Adipocyte (in vitro differentiated cells): ENCODE measurements around the gene DOK7.

Source experiments
- DNase-seq: peaks from one replicate; pipeline ENCODE4 v3.0.0-alpha.2; 2015; ENCODE audit warnings: low read depth
- H3K27me3 ChIP-seq: replicated peaks from 2 replicates; pipeline ENCODE4 v1.7.0; 2013; ENCODE audit warnings: mild to moderate bottlenecking, low read length, moderate library complexity; ENCODE audit not compliant: control insufficient read depth, insufficient read depth
- H3K36me3 ChIP-seq: 2 replicates; pipeline ENCODE4 v1.7.0; 2013; ENCODE audit warnings: low read length, mild to moderate bottlenecking, moderate library complexity; ENCODE audit not compliant: control insufficient read depth, insufficient read depth, severe bottlenecking
- H3K4me1 ChIP-seq: 2 replicates; pipeline ENCODE4 v1.7.0; 2013; ENCODE audit warnings: mild to moderate bottlenecking, low read length, moderate library complexity; ENCODE audit not compliant: control insufficient read depth, insufficient read depth
- H3K4me3 ChIP-seq: 2 replicates; pipeline ENCODE4 v1.7.0; 2013; ENCODE audit warnings: mild to moderate bottlenecking, low read length, moderate library complexity
- H3K9ac ChIP-seq: 2 replicates; pipeline ENCODE4 v1.7.0; 2013; ENCODE audit warnings: mild to moderate bottlenecking, low read length, moderate library complexity
- H3K9me3 ChIP-seq: 2 replicates; pipeline ENCODE4 v1.7.0; 2013; ENCODE audit warnings: mild to moderate bottlenecking, low read length, moderate library complexity; ENCODE audit not compliant: control insufficient read depth

Gene DOK7

DNA sequence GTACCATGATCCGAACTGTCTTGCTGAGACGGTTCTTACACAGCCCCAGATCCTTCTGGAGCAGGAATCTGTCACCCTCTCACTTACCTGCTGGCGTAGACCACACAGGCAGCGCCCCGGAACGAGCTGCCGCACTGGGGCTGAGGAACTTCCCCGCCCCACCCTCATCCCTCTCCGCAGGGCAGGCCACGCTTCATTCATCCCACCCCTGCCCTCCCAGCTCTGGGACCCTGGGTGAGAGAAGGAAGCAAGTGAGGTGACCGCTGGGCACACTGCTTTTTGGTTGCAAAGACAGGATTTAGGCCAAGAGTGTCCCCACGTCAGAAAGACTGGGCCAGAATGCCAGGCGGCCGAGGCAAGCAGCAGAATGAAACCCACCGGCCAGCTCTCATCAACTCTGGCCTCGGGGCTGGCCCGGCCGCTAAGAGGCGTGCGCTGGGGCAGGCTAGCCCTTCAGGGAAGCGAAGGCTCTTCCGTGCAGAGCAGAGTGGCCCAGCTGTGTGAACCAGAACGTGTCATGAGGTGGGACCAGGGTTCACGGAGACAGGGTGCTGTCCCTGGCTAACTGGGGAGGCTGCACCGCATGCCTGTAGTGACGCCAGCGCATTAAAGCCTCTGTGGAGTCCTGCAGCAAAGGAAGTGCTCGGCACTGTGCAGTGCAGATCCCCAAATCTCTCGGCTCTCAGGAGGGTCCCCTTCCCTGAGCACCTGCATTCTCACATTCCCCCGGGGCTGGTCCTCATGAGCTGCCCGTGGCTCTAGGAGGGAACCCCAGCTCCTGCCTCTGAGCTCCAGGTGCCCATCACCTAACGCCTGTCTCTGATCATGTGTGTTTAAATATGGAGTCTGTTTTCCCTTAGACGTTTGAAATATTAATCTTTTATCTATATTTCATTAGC, 62.7 kb downstream of the DOK7 start:
- Histone ChIP-seq H3K9ac (no peak overlapping the region), H3K9me3 (no peaks in the 10 kb centered on the region), H3K36me3 (peaks cover 32% of the 10 kb centered on the region), H3K4me3 (no peak overlapping the region), H3K27me3 (no peaks in the 10 kb centered on the region), H3K4me1 (peaks cover 17% of the 10 kb centered on the region)
- no peak for DNase-seq

DNA sequence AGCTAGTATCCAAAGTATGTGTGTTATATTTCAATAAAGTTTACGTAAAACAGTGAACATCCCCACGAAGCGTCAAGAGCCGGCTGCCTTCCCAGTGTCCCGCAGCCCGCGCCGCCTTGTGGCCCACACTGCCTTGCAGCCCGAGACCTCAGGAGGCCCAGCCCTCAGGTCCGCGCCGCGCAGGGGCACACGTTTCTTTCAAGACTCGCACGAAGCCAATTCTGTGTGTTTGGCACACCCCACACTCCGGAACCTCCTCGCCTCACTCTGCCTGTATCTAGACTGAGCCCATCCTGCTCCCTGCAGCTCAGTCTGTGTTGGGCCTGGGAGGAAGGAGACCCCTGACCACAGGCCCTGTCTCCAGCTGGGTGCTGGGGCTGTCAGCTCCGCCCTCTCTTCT, 63.4 kb downstream of the DOK7 start:
- peaks cover 28% of the 10 kb centered on the region for H3K36me3 ChIP-seq
- H3K27me3 ChIP-seq, result no peaks in the 10 kb centered on the region
- no peak for DNase-seq

DNA sequence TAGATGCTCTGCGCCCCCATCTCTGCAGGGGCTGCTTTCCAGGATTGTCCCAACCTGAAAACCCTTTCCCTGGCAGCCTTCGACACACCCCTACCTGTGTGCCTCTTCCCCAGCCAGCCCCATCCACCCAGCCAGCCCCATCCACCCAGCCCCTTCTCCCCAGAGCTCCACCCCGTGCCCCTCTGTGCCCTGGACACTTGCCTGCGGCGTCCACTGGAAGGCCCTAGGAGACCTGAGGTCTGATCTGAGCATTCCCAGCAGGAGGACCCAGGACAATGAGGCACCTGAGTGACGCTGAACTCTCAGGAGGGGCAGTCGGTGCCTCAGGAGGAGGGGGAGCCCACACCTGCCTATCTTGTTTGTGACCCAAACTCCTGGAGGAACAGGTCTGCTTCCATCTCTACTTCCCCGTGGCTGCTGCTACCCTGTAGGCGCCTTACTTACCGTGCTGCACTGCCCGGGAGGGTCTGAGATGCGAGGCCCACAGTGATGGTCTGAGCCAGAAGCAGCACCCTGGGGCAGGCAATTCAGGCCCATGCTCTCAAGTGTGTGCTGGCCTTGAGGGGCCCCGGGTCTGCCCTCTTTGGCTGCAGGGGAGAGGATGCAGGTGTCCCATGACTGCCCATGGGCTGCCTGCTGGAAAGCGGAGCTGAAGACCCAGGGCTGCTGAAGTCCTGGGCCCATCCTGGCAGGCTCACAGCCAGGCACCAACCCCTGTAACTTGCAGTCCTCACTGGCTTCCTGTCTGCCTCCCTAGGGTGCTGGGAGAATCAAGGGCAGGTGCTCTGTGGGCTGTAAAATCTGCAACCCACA, 64.2 kb downstream of the DOK7 start:
- H3K4me3 ChIP-seq, result no peak overlapping the region
- H3K9me3 ChIP-seq, result no peaks in the 10 kb centered on the region
- peaks cover 25% of the 10 kb centered on the region for H3K36me3 ChIP-seq
- H3K4me1 ChIP-seq, result peaks cover 25% of the 10 kb centered on the region
- no peak overlapping the region for H3K9ac ChIP-seq
- no peaks in the 10 kb centered on the region for H3K27me3 ChIP-seq
- DNase-seq, result no peak

More for the DNA sequence above, 63.4 kb downstream of the DOK7 start:
- Histone ChIP-seq H3K9ac (no peak overlapping the region), H3K4me1 (peaks cover 24% of the 10 kb centered on the region), H3K4me3 (no peak overlapping the region), H3K9me3 (no peaks in the 10 kb centered on the region)

DNA sequence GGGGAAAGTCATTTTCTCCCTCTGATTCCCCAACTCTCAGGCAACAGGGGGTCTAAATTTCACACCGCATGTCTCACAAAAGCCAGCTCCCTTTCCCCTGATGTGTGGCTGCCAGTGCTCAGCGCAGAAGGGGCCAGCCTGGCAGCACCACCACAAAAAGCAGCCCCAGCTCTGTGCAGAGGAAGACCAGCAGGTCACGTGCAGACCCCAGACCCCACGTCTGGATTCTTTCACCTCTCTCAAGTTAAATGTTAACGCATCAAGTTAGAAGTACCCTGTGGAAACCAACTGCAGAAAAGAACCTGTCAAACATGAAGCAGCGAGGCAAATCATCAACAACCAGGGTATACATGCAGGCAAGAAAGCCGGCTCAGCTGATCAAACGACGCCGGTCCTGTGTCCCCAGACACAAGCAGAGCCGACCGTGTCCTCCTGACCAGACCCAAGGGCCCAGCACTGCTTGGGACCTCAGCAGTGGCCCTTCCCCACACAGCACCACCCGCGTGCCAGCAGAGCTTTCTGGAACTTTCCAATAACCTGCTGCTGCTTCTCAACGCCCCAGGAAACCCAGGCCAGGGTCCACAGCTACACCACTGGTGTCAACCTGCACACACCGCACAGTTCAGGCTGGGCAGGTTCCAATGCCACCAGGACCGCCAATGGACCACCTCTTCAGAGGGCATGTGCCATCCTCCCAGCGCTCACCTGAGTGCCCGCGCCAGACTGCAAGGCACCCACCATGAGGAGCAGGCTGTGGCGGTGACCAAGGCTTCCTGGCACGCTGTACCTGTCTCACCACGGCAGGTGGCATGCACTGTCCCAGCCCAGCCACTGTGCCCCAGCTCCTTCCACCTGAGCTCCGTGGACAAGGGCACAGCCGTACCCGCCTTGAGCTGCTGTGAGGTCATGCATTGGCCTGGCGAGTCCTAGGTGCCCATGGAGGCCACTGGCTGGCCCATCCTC, 65.1 kb downstream of the DOK7 start:
- DNase-seq, result no peak
- Histone ChIP-seq H3K9me3 (no peaks in the 10 kb centered on the region), H3K4me3 (no peak overlapping the region), H3K36me3 (peaks cover 18% of the 10 kb centered on the region), H3K9ac (no peak overlapping the region), H3K4me1 (peaks cover 31% of the 10 kb centered on the region), H3K27me3 (no peaks in the 10 kb centered on the region)

DNA sequence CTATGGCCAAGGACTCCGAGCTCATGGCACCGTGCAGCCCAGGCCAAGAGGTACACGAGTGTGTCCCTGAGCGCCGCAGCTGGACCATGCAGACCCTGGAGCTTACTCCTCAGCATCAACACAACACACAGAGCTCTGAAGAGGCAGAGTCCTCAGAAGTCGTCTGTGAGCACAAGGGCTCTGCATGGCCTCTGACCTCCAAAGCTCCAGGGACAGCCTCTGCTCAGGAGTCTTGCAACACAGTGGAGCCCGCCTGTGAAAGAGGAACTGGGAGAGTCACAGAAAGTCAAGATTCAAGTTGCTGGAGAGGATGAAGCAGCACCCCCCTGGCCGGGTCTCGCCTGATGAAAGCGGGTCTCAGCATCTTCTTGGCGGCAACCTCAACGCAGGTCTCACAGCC, 66.3 kb downstream of the DOK7 start:
- H3K27me3 ChIP-seq, result peaks cover 7% of the 10 kb centered on the region
- peaks cover 31% of the 10 kb centered on the region for H3K4me1 ChIP-seq
- H3K9ac ChIP-seq, result no peak overlapping the region
- H3K4me3 ChIP-seq, result no peak overlapping the region
- peak; percentile 15 for DNase-seq
- H3K36me3 ChIP-seq, result peaks cover 9% of the 10 kb centered on the region
- H3K9me3 ChIP-seq, result no peaks in the 10 kb centered on the region

DNA sequence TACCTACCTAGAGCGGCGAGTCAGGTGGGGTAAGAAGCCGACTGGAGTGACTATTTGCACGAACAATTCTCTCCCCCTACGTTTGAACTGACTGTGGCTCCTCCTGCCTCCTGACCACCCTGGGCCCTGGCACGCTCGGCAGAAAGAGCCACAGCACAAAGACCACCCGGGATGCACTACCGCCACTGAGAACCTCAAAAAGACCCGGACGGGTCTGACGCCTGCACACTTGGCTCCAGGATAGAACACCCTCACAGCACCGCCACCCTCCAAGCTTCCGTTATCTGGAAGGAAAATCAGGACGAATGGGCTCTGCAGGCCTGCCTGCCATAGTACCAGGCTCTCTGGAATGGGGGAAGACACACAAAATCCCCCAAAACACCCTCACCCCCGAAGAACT, 66.9 kb downstream of the DOK7 start:
- Histone ChIP-seq H3K4me3 (no peak overlapping the region), H3K9ac (no peak overlapping the region), H3K27me3 (peaks cover 7% of the 10 kb centered on the region), H3K4me1 (peaks cover 31% of the 10 kb centered on the region), H3K9me3 (no peaks in the 10 kb centered on the region), H3K36me3 (peaks cover 2% of the 10 kb centered on the region)
- no peak for DNase-seq

DNA sequence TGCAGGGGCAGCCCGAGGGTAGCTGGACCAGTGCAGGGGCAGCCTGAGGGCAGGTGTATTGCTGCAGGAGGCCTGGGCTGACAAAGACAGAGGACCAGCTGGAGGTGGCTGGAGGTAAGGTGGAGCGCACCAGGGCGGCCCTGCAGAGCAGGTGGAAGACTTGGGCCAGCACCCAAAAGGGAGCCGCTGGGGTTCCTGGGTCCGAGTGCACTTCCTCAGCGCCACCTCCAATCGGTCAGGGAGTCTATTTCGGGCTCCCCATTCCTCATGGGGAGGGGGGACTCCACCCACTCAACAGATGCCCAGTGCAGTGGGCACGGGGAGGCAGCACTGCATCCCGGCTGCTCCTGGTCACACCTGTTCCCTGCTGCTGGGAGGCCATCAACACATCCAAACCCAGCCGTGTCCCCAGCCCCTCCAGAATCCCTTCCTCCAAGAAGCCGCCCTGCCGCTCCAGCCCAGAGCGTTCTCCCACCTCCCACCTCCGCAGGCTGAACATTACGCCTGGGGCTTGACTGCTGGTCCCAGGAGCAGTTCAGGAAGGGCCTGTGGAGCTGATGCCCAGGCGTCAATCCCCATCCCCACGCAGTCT, 67.7 kb downstream of the DOK7 start:
- Histone ChIP-seq H3K4me1 (peaks cover 31% of the 10 kb centered on the region), H3K4me3 (peak overlapping the region; percentile 87), H3K9me3 (no peaks in the 10 kb centered on the region), H3K9ac (peak overlapping the region; percentile 85), H3K27me3 (peaks cover 7% of the 10 kb centered on the region), H3K36me3 (no peaks in the 10 kb centered on the region)
- DNase-seq, result no peak

DNA sequence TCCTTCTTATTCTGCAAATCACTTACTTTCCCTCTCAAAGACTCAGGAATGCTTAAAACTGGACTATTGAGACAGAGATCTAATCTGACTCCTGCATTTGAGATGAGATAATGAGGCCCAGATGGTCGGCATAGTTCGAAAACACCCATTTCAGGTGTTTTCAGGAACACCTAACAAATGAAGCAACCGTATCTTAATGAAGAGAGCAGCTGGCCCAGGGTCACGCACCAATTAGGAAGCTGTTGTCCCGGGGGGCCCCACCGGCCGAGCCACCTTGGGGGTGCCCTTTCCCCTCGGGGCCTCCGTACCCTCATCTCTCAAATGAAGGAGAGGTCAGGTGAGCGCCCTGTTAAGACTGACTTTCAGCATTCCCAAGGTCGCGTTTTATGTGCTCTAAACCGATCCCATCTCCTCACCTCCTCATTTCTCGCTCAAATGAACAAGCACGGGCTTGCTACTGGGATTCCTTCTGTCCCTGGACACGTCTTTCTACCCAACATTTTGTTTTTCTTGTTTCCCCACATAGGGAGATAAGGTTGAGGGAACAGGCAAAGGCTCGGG, 68.3 kb downstream of the DOK7 start:
- Histone ChIP-seq H3K36me3 (no peaks in the 10 kb centered on the region), H3K27me3 (peaks cover 7% of the 10 kb centered on the region), H3K4me3 (peak overlapping the region; percentile 87), H3K9me3 (no peaks in the 10 kb centered on the region), H3K4me1 (peaks cover 31% of the 10 kb centered on the region), H3K9ac (peak overlapping the region; percentile 85)
- DNase-seq, result peak; percentile 30

DNA sequence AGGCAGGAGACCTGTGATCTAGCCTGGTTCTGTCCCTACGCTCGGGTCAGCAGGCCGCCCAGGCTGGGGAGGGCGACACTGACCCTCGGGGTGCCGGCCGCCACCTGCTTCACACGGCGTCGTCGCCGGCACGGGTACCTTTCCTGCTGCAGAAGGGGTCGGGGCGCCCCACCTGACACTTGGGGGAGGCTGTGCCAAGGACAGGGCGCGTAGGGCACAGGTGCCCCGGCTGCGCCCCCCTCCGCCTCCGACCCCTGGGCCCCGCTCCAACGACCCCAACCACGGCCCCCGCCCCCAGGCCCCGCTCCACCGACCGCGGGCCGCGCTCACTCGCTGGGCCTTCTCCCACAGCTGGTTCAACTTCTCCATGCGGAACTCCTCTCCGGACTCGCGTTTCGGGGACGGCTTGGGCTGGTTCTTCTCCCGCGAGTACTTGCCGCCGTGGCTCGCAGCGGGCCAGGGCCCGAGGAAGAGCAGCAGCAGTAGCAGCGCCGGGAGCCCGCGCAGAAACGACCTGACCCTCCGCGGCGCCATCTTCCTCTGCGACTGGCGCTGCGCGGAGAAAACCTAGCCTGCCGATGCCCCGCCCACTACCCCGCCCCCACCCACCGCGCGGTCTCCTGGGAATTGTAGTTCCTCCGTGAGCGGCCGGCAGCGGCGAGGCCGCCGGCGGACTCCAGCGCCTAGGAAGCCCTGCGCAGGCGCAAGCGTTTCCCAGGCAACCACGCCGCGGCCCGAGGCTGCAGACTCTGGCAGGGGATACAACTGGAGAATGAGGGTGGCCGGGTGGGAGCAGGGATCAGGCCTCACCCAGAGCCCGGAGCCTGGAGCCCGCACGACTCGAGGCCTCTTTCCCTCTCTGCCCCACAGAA, 69.0 kb downstream of the DOK7 start, which contains the start of gene LRPAP1:
Gene LRPAP1 (minus strand): TSS at position 544 of the 872 bp plus-strand sequence. CDS start 10 bp downstream, at position 534.
- Histone ChIP-seq H3K4me3 (peak within 1 kb of the TSS; percentile 87), H3K36me3 (no peaks in the 10 kb centered on the region), H3K9me3 (no peaks in the 10 kb centered on the region), H3K4me1 (peaks cover 31% of the 10 kb centered on the region), H3K27me3 (peaks cover 7% of the 10 kb centered on the region), H3K9ac (peak within 1 kb of the TSS; percentile 85)
- DNase-seq, result peak; percentile 96
